ENCODE data around the gene ALG5.
A peak's percentile ranks its signal among the peaks of the same experiment; 100 is the strongest.

The ALG5 gene

GRCh38 chr13:36999054-36999714, at the start of gene ALG5:
Gene ALG5 (minus strand): TSS chr13:36999340. CDS start chr13:36999300, 40 bp downstream.
- no peak for DNase-seq

- DNase-seq, result no peak
Measured at GRCh38 chr13:37047846-37048245, 48.7 kb upstream of the ALG5 start.

- no peak for DNase-seq
Measured at GRCh38 chr13:37047032-37047431, 47.9 kb upstream of the ALG5 start.

GRCh38 chr13:37046062-37046461, 46.9 kb upstream of the ALG5 start:
- DNase-seq, result no peak

- DNase-seq, result no peak
Measured at GRCh38 chr13:37040789-37041188, 41.6 kb upstream of the ALG5 start.

- no peak for DNase-seq
Measured at GRCh38 chr13:37039896-37040295, 40.8 kb upstream of the ALG5 start.

- DNase-seq, result no peak
Measured at GRCh38 chr13:37037241-37037640, 38.1 kb upstream of the ALG5 start.

GRCh38 chr13:37029617-37030016, 30.5 kb upstream of the ALG5 start:
- no peak for DNase-seq

- no peak for DNase-seq
Measured at GRCh38 chr13:37027639-37028038, 28.5 kb upstream of the ALG5 start.

- DNase-seq, result no peak
Measured at GRCh38 chr13:37026771-37027170, 27.6 kb upstream of the ALG5 start.

GRCh38 chr13:37023871-37024270, 24.7 kb upstream of the ALG5 start:
- no peak for DNase-seq

GRCh38 chr13:37014609-37015008, 15.5 kb upstream of the ALG5 start:
- no peak for DNase-seq

- no peak for DNase-seq
Measured at GRCh38 chr13:37011788-37012187, 12.6 kb upstream of the ALG5 start.

GRCh38 chr13:37011002-37011401, 11.9 kb upstream of the ALG5 start:
- DNase-seq, result no peak

- no peak for DNase-seq
Measured at GRCh38 chr13:37010424-37010823, 11.3 kb upstream of the ALG5 start.

GRCh38 chr13:37009692-37010091, 10.6 kb upstream of the ALG5 start:
- no peak for DNase-seq

GRCh38 chr13:37001921-37002250, 2.7 kb upstream of the ALG5 start:
- no peak for DNase-seq

GRCh38 chr13:36998624-36999041, 507 bp downstream of the ALG5 start:
- no peak for DNase-seq

GRCh38 chr13:36997716-36998427, 1.3 kb downstream of the ALG5 start:
- no peak for DNase-seq

GRCh38 chr13:36992362-36992761, 6.8 kb downstream of the ALG5 start:
- DNase-seq, result no peak

- DNase-seq, result no peak
Measured at GRCh38 chr13:36986462-36987240, 12.5 kb downstream of the ALG5 start.

- DNase-seq, result peak; percentile 16
Measured at GRCh38 chr13:36981156-36981743, 17.9 kb downstream of the ALG5 start.

GRCh38 chr13:36979361-36980050, 19.6 kb downstream of the ALG5 start:
- DNase-seq, result no peak
